ENCODE data around the gene TPK1.
"Not testable (repeated sequence)": the region's sequence is repeated elsewhere in the genome, so short reads cannot be mapped to it uniquely, and the experiment has no call there.

TPK1 gene

DNA sequence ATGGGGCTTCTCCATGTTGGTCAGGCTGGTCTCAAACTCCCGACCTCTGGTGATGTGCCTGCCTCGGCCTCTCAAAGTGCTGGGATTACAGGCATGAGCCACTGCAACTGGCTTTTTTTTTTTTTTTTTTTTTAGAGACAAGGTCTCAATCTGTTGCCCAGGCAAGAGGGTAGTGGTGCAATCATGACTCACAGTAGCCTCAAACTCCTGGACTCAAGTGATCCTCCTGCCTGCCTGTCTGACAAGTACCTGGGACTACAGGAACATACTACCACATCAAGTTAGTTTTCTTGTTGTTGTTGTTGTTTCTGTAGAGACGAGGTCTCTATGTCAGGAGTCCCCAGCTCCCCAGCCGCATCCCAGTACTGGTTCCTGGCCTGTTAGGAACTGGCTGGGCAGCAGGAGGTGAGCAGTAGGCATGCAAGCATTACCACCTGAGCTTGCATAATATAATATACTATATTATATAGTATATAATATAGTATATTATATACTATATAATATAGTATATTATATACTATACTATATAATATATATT, 55.7 kb downstream of the TPK1 start:
- TF ChIP-seq, protein P1, sequence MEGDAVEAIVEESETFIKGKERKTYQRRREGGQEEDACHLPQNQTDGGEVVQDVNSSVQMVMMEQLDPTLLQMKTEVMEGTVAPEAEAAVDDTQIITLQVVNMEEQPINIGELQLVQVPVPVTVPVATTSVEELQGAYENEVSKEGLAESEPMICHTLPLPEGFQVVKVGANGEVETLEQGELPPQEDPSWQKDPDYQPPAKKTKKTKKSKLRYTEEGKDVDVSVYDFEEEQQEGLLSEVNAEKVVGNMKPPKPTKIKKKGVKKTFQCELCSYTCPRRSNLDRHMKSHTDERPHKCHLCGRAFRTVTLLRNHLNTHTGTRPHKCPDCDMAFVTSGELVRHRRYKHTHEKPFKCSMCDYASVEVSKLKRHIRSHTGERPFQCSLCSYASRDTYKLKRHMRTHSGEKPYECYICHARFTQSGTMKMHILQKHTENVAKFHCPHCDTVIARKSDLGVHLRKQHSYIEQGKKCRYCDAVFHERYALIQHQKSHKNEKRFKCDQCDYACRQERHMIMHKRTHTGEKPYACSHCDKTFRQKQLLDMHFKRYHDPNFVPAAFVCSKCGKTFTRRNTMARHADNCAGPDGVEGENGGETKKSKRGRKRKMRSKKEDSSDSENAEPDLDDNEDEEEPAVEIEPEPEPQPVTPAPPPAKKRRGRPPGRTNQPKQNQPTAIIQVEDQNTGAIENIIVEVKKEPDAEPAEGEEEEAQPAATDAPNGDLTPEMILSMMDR (IDR thresholded peaks at IDR 0.05): no peak
- Histone ChIP-seq H3K4me3 (no peak overlapping the region), H3K27ac (no peak overlapping the region)
- DNase-seq (ENCODE audit: low spot score): no peak

GRCh38 chr7:144777889-144778288, 58.0 kb downstream of the TPK1 start:
- not testable (repeated sequence) for DNase-seq (ENCODE audit: low spot score); H3K4me3 ChIP-seq; H3K27ac ChIP-seq

DNA sequence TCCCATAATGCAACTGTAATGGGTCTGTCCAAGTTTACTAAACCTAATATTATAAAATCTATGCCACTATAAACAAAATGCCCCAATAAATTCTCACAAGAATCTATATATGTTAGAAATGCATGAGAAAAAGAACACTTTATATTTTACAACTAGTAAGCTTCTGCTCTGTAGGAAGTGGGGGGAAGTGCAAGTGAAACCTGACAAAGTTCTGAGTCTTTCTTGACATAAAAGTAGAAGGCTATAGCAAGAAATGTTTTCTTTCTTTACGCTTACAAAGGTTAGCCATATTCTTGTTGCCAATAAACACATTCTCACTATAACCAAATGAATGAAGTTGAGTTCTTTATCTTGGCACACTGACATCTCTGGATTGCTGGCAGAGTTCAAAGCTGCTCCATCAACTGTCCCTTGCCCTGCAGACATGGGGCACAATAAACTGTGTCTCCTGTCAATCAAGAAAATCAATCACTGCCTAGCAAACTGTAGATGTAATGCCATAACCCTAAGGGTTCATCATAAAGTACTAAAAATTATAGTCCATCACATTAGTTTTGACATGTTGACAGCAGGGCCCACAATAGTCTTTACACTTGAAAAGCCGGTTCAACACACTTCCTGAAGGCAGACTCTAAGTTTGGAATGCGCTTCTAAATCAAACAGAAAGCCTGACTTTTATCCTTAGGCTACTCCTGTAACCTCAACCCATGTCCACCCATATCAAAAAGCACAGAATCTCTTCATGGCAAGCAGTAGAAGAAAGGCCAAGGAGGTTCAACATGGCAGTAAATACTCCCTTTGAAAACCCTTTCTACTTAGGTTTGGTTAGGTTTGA, 58.6 kb downstream of the TPK1 start:
- TF ChIP-seq, protein P1 (IDR thresholded peaks at IDR 0.05): no peak
- Histone ChIP-seq H3K4me3 (no peak overlapping the region), H3K27ac (no peak overlapping the region)
- no peak for DNase-seq (ENCODE audit: low spot score)

- no peak for DNase-seq (ENCODE audit: low spot score)
- H3K27ac ChIP-seq: no peak overlapping the region
Observed at GRCh38 chr7:144776447-144776846, 59.4 kb downstream of the TPK1 start.

GRCh38 chr7:144775749-144776148, 60.1 kb downstream of the TPK1 start:
- TF ChIP-seq, protein P1 (IDR thresholded peaks at IDR 0.05): no peak
- DNase-seq (ENCODE audit: low spot score): no peak
- Histone ChIP-seq H3K27ac (no peak overlapping the region), H3K4me3 (no peak overlapping the region)

More at GRCh38 chr7:144776447-144776846, 59.4 kb downstream of the TPK1 start:
- TF ChIP-seq, protein P1 (IDR thresholded peaks at IDR 0.05): no peak
- H3K4me3 ChIP-seq: no peak overlapping the region

GRCh38 chr7:144771927-144772326, 63.9 kb downstream of the TPK1 start:
- TF ChIP-seq, protein P1 (IDR thresholded peaks at IDR 0.05): no peak
- H3K27ac ChIP-seq: no peak overlapping the region

GRCh38 chr7:144771174-144771573, 64.7 kb downstream of the TPK1 start:
- no peak overlapping the region for H3K4me3 ChIP-seq
- no peak overlapping the region for H3K27ac ChIP-seq
- TF ChIP-seq, protein P1 (IDR thresholded peaks at IDR 0.05): no peak
- DNase-seq (ENCODE audit: low spot score): no peak

More at GRCh38 chr7:144771927-144772326, 63.9 kb downstream of the TPK1 start:
- no peak overlapping the region for H3K4me3 ChIP-seq
- no peak for DNase-seq (ENCODE audit: low spot score)

Measured in coronary artery (tissue), 2 donors.